ENCODE measurements around the gene IL23A.

Gene IL23A

DNA sequence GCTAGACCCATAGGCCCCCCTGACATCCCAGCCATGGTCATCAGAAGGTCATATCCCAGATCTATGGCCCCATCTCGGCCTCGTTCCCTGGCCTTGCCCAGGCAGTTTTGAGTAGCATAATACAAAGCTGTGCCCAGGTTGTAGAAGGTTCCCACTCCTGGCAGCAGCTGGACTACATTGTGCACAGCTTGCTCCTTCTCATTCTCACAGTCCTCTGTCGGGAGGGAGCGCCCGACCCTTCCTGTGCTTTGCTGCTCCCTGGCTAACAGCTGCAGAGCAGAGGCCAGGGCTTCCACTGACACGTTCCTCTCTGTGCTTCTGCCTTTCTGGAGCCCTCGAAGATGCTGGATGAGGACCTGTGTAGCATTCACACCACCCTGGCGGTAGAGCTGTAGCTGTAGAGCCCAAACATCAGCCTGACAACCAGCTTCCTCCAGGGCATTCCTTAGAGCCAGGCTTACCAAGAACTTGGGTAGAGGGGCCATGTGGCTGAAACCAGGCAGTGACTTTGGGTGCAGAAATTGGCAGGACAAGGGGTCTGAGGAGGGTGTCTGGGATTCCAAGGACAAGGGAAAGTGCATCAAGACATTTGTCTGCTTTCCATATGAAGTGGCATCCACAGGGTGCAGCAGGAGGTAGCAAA lies 22.9 kb downstream of the IL23A start:
- no peak for DNase-seq (ENCODE audit: low spot score)

DNA sequence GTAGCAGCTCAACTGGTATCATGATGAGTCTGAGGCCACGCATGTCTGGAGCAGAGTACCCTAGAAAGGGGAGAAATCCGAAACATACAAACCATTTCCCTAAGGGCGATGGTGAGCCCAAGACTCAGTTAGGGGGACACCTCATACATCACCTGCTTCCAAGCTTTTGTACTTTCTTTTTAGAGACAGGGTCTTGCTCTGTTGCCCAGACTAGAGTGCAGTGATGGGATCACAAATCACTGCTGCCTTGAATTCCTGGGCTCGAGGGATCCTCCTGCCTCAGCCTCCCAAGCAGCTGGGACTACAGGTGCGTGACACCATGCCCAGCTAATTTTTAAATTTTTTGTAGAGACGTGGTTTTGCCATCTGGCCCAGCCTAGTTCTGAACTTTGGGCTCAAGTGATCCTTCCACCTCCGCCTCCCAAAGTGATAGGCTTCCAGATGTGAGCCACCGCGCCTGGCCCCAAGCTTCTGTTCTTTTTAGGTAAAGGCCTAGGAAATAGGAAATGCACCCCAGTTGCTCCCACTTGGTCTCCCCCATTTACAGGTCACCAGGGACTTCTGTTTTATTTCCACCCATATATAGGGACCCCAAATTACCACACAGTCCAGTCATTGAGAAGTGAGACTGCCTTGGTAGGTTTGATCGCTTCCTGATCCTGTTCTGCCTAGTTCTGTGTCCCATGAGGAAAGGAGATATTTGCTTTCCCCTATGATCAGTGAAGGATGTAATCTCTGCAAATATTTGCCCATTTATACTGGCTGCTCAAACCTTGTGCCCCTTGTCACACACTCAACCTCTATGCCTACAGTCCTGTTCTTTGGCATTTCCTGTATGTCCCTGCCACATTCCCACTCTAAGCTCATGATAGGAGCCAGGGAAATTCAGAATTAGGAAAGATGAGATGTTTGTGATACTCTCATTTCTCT lies 23.7 kb downstream of the IL23A start, which contains the start of gene APOF:
APOF (minus strand) TSS at position 728 of the 930 bp plus-strand sequence; CDS start at position 616, 112 bp downstream.
- DNase-seq (ENCODE audit: low spot score): no peak

DNA sequence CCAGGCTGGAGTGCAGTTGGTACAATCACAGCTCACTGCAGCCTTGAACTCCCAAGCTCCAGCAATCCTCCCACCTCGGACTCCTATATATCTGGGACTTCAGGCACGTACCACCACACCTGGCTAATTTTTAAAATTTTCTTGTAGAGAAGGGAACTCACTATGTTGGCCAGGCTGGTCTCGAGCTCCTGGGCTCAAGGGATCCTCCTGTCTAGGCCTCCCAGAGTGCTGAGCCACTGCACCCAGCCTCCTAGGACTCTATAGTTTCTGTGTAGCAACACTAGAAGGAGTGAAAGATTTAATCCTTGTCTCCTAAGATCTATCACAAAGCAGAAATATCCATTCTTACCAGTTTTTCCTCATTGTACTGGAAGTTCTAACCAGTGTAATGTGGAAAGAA lies 28.3 kb downstream of the IL23A start:
- no peak for DNase-seq (ENCODE audit: low spot score)

DNA sequence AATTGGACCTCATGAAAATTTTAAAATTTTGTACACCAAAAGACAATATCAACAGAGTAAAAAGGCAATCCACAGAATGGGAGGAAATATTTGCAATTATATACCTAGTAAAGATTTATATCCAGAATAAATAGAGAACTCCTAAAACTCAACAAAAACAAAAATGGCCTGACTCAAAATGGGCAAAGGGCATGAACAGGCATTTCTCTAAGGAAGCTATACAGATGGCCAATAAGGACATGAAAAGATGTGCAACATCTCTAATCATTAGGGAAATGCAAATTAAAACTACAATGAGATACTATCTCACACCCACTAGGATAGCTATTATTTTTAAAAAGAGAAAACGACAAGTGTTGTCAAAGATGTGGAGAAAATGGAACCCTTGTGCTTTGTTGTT lies 34.8 kb downstream of the IL23A start:
- DNase-seq (ENCODE audit: low spot score): no peak

DNA sequence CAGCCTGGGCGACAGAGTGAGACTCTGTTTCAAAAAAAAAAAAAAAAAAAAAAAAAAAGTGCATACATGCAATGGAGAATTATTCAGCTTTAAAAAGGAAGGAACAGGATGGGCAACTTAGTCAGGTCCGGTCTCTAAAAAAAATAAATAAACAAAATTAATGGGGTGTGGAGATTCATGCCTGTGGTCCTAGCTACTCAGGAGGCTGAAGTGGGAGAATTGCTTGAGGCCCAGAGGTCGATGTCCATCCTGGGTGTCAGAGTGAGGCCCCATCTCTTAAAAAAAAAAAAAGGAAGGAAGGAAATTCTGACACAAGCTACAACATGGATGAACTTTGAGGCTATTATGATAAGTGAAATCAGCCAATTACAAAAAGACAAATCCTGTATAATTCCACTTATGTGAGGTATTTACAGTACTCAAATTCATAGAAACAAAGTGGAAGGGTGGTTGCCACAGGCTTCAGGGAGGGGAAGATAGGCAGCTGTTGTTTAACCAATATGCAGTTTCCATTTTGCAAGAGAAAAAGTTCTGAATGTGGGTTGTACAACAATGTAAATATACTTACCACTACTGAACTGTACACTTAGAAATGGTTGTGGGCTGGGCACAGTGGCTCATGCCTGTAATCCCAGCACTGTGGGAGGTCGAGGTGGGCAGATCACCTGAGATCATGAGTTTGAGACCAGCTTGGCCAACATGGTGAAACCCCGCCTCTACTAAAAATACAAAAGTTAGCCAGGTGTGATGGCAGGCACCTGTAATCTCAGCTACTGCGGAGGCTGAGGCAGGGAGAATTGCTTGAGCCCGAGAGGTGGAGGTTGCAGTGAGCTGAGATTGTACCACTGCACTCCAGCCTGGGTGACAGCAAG lies 36.3 kb downstream of the IL23A start:
- peak; percentile 52 for DNase-seq (ENCODE audit: low spot score)

DNA sequence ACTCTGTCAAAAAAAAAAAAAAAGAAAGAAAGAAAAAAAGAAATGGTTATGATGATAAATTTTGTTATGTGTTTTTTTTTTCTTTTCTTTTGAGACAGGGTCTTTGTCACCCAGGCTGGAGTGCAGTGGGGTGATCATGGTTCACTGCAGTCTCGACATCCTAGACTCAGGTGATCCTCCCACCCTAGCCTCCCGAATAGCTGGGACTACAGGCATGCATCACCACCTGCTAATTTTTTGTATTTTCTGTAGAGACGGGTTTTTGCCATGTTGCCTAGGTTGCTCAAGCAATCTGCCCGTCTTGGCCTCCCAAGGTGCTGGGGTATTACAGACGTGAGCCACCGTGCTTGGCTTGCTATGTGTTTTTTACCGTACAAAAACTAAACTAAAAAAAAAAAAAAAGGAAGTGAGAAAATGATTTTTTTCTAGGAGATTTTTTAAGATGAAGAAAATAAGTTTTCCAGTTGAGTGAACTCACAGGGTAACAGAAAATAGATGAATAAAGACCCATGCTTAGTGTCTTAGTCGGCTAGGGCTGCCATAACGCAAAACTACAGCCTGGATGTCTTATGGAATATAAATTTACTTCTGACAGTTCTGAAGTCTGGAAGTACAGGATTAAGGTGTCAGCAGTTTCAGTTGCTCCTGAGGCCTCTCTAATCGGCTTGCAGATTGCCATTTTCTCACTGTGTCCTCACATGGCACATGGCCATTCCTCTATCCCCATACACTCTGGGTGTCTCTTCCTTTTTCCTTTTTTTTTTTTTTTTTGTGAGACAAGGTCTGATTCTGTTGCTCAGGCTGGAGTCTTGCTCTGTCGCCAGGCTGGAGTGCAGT lies 37.1 kb downstream of the IL23A start:
- DNase-seq (ENCODE audit: low spot score): peak; percentile 91

DNA sequence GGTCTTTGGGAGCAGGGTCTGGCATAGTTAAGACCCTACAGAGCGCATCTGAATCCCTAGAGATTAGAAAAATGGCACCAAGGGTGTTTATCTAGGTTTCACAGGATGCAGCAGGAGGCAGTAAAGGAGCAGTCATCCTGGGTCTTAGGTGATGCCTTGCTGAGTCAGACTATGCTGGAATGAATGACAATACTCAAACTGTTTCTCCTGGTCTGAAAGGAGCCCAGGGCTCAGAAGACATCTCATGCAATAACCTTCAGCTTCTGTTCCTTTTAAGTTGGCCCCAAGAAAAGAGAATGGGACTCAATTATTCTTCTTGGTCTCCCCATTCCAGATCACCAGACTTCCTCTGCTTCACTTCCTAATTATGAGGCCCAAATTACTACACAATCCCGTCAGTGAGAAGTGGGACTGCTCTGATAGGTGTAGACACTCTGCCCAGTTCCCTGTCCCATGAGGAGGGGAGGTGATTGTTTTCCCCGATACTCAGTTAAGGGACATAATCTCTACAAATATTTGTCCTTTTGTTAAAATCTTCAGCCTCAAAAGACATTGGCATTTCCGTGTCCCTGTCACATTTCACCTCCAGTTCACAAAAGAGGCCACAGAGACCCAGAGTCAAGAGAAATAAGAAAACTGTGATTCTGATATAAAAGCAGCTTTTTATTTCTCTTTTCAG lies 38.8 kb downstream of the IL23A start:
- no peak for DNase-seq (ENCODE audit: low spot score)

DNA sequence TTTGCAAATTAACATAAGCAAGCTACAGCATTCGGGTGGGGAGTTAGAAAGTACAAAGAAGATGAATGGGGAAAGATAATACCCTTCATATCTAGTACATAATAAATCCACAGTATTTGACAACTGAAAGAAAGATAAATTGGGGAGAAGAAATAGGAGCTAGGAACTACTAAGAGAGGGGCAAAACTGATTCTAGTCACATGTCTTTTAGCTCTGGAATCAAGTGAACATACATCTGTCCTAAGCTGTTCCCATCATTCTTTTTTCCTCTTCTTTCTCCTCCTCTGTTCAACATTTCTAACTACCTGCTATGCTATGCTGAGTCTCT lies 39.3 kb downstream of the IL23A start:
- no peak for DNase-seq (ENCODE audit: low spot score)

DNA sequence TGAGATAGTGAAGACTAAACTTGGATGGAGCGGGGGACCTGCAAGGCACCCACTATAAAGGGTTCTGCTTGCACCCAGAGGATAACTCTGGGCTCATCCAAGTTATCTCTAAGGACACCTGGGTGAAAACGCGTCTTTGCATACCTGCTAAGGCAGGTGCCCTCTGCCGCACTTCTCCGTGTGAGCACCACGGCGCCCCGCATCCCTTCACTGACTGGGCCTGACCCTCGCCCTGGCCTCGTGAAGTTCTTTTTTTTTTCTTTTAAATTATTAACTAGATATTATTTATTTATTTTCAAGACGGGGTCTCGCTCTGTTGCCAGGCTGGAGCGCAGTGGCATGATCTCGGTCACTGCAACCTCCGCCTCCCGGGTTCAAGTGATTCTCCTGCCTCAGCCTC lies 43.9 kb downstream of the IL23A start:
- DNase-seq (ENCODE audit: low spot score): no peak

DNA sequence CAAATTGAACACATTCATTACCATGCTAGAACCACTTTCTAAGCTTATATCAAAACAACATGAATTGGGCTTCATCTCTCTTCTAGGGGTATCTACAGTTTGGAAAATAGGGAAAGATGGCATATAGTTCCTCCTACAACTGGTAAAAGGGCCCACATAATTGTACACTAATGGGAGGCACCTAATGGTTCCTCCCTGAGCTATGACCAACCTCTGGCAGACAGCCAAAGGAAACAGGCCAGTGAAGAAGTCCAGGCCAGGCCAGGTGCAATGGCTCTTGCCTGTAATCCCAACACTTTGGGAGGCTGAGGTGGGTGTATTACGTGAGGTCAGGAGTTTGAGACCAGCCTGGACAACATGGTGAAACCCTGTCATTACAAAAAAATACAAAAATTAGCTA lies 47.2 kb downstream of the IL23A start:
- no peak for DNase-seq (ENCODE audit: low spot score)

DNA sequence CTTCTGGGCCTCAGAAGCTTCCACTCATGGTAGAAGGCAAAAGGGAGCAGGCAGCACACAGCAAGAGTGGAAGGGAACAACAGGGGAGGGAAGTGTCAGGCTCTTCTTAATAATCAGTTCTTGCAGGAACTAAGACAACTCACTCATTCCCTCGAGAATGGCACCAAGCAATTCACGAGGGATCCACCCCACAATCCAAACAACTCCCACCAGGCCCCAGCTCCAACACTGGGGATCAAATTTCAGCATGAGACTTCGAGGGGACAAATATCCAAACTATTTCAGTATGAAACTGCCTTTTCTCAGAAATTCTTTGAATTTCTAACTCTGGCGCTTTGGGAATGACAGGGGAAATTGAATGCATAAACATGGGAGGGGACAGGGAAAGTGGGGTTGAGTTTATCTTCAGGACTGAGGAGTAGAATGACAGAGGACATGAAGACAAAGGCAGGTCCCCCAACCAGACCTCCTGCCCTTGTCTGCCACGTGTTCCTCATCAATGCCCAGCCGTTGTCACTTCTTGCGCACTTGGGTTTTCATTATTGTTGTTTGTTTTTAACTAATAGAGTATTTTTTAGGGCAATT lies 48.6 kb downstream of the IL23A start:
- no peak for DNase-seq (ENCODE audit: low spot score)

DNA sequence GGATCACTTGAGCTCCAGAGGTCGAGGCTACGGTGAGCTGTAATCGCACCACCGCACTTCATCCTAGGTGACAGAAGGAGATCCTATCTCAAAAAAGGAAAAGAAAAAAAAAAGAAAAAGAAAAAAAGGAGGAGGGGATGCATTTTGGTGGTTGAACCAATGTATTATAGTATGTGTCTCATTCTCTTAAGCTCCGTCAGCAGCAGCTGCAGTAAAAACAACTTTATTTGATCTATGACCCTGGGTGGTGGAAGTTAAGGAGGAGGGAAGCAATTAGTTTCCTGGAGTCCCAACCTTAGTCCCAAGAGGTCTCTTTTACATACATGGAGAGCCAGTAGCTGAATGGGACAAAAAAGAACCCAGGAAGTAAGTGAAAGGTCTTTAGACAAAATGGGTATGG lies 50.7 kb downstream of the IL23A start:
- no peak for DNase-seq (ENCODE audit: low spot score)

Measured in NAMALWA (cell line).